ENCODE data around the gene UIMC1.

The UIMC1 gene

DNA sequence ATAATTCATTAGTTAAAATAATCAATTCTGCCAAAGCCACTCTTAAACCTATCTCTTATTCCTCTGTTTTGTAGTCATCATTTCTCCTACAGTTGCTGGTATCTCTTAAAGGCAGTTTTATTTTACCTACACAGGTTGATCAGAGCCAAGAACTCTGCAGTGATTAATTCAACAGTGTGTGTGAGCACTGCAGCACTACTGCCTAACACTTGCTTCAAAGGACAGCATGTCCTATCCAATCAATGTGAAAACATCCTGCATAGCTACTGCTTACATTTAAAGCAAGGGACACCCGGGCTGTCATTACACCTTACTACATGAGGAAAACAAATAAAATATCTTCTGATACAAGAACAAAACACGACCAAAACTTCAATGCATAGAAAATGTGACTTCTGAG is 62.3 kb downstream of the UIMC1 start:
- H3K9ac ChIP-seq, result no peak overlapping the region
- H3K27me3 ChIP-seq (ENCODE audit: insufficient read depth, low read depth), result no peaks in the 10 kb centered on the region
- H3K4me2 ChIP-seq, result no peak overlapping the region
- no peak overlapping the region for H2AFZ ChIP-seq (ENCODE audit: low read depth)
- no peaks in the 10 kb centered on the region for H3K4me1 ChIP-seq (ENCODE audit: low read depth, poor library complexity, severe bottlenecking)
- H4K20me1 ChIP-seq (ENCODE audit: insufficient read depth), result no peaks in the 10 kb centered on the region
- TF ChIP-seq, protein P1, sequence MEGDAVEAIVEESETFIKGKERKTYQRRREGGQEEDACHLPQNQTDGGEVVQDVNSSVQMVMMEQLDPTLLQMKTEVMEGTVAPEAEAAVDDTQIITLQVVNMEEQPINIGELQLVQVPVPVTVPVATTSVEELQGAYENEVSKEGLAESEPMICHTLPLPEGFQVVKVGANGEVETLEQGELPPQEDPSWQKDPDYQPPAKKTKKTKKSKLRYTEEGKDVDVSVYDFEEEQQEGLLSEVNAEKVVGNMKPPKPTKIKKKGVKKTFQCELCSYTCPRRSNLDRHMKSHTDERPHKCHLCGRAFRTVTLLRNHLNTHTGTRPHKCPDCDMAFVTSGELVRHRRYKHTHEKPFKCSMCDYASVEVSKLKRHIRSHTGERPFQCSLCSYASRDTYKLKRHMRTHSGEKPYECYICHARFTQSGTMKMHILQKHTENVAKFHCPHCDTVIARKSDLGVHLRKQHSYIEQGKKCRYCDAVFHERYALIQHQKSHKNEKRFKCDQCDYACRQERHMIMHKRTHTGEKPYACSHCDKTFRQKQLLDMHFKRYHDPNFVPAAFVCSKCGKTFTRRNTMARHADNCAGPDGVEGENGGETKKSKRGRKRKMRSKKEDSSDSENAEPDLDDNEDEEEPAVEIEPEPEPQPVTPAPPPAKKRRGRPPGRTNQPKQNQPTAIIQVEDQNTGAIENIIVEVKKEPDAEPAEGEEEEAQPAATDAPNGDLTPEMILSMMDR (conservative IDR thresholded peaks at IDR 0.05; ENCODE audit: low read depth, low read length), result no peak
- H3K4me3 ChIP-seq (IDR thresholded peaks at IDR 0.05; ENCODE audit: insufficient read depth, low read depth, low read length), result no peak overlapping the region
- H3K79me2 ChIP-seq (ENCODE audit: insufficient read depth, low read depth), result no peaks in the 10 kb centered on the region
- no peaks in the 10 kb centered on the region for H3K36me3 ChIP-seq (ENCODE audit: insufficient read depth)
- no peak overlapping the region for H3K27ac ChIP-seq

DNA sequence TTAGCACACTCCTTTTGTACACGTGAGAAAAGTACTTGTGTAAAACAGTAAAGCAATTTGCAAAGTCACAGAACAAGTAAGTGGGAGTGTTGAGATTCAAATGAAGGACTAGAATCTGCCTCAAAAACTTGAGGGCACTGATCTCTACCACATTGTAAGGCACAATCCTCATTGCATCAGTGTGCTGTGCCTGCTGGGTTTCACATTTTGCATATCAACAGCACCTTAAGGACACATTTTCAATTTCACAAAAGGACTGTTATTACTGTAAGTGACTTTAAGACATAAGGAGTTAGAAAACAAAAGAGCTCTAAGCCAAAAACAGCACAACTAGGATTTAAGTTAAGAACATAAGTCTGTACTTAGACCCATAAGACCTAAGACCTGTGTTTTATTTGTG is 62.8 kb downstream of the UIMC1 start:
- H2AFZ ChIP-seq (ENCODE audit: low read depth), result no peak overlapping the region
- H3K4me1 ChIP-seq (ENCODE audit: low read depth, poor library complexity, severe bottlenecking), result no peaks in the 10 kb centered on the region
- TF ChIP-seq, protein P1 (conservative IDR thresholded peaks at IDR 0.05; ENCODE audit: low read depth, low read length), result no peak
- H3K36me3 ChIP-seq (ENCODE audit: insufficient read depth), result no peaks in the 10 kb centered on the region
- H3K79me2 ChIP-seq (ENCODE audit: insufficient read depth, low read depth), result no peaks in the 10 kb centered on the region
- no peaks in the 10 kb centered on the region for H3K27me3 ChIP-seq (ENCODE audit: insufficient read depth, low read depth)
- H4K20me1 ChIP-seq (ENCODE audit: insufficient read depth), result no peaks in the 10 kb centered on the region
- H3K4me2 ChIP-seq, result no peak overlapping the region
- H3K4me3 ChIP-seq (IDR thresholded peaks at IDR 0.05; ENCODE audit: insufficient read depth, low read depth, low read length), result no peak overlapping the region
- no peak overlapping the region for H3K9ac ChIP-seq
- H3K27ac ChIP-seq, result no peak overlapping the region

DNA sequence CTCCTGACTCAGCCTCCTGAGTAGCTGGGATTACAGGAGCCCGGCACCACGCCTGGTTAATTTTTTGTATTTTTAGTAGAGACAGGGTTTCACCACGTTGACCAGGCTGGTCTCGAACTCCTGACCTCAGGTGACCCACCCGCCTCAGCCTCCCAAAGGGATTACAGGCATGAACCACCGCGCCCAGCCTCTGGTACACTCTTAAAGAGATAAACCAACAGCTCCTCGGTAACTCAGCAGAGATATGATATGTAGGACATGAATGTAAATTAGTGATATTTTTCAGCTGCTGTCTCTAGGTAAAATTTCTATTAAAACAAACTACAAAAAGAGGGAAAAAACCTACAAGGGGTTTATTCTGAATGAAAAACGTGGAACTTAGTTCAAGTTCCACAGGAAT is 64.6 kb downstream of the UIMC1 start:
- no peak overlapping the region for H3K4me2 ChIP-seq
- no peaks in the 10 kb centered on the region for H4K20me1 ChIP-seq (ENCODE audit: insufficient read depth)
- TF ChIP-seq, protein P1 (conservative IDR thresholded peaks at IDR 0.05; ENCODE audit: low read depth, low read length), result no peak
- H3K27me3 ChIP-seq (ENCODE audit: insufficient read depth, low read depth), result no peaks in the 10 kb centered on the region
- no peaks in the 10 kb centered on the region for H3K4me1 ChIP-seq (ENCODE audit: low read depth, poor library complexity, severe bottlenecking)
- no peaks in the 10 kb centered on the region for H3K79me2 ChIP-seq (ENCODE audit: insufficient read depth, low read depth)
- H2AFZ ChIP-seq (ENCODE audit: low read depth), result no peak overlapping the region
- no peak overlapping the region for H3K9ac ChIP-seq
- no peak overlapping the region for H3K4me3 ChIP-seq (IDR thresholded peaks at IDR 0.05; ENCODE audit: insufficient read depth, low read depth, low read length)
- no peaks in the 10 kb centered on the region for H3K36me3 ChIP-seq (ENCODE audit: insufficient read depth)
- no peak overlapping the region for H3K27ac ChIP-seq

DNA sequence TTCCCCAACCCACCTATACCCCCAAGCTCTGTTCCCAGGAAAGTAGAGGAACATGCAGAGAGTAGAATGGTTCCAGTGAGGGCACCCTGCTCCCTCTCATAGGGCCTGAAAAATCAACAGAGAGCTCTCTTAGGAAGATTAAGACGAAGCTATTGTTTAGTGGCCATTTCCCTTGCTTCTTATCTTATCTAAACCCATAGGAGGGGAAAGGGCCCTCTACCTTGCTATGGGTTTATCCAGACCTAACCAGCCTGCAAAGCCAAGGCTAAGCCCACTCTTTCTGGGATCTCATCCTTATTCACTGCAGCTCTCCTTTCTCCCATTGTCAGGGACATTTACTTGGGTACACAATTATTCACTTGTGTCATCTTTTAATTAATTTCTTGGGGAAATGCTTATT is 68.1 kb downstream of the UIMC1 start:
- H3K9ac ChIP-seq, result no peak overlapping the region
- no peaks in the 10 kb centered on the region for H3K4me1 ChIP-seq (ENCODE audit: low read depth, poor library complexity, severe bottlenecking)
- H3K36me3 ChIP-seq (ENCODE audit: insufficient read depth), result no peaks in the 10 kb centered on the region
- no peaks in the 10 kb centered on the region for H3K79me2 ChIP-seq (ENCODE audit: insufficient read depth, low read depth)
- no peak overlapping the region for H2AFZ ChIP-seq (ENCODE audit: low read depth)
- no peak overlapping the region for H3K4me2 ChIP-seq
- H3K4me3 ChIP-seq (IDR thresholded peaks at IDR 0.05; ENCODE audit: insufficient read depth, low read depth, low read length), result no peak overlapping the region
- H4K20me1 ChIP-seq (ENCODE audit: insufficient read depth), result no peaks in the 10 kb centered on the region
- TF ChIP-seq, protein P1 (conservative IDR thresholded peaks at IDR 0.05; ENCODE audit: low read depth, low read length), result no peak
- H3K27me3 ChIP-seq (ENCODE audit: insufficient read depth, low read depth), result no peaks in the 10 kb centered on the region
- no peak overlapping the region for H3K27ac ChIP-seq

DNA sequence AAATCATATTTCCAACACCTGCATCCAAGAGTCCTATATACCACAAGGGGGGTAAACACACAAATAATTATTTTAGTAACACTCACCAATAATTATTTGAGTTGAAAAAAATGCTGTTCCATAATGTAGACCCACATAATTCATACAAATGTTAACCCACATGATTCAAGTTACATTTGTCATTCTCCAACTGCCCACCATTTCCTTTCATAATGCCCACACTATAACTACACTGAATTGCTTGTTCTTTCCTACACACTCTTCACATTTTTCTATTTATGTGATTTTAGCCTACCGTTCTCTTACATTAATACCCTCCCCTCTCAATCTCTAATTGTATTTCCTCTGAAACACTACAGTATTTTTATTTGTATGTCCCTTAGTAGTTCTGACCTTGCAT is 71.6 kb downstream of the UIMC1 start:
- H2AFZ ChIP-seq (ENCODE audit: low read depth), result no peak overlapping the region
- no peaks in the 10 kb centered on the region for H3K36me3 ChIP-seq (ENCODE audit: insufficient read depth)
- TF ChIP-seq, protein P1 (conservative IDR thresholded peaks at IDR 0.05; ENCODE audit: low read depth, low read length), result no peak
- no peak overlapping the region for H3K4me2 ChIP-seq
- H3K4me1 ChIP-seq (ENCODE audit: low read depth, poor library complexity, severe bottlenecking), result no peaks in the 10 kb centered on the region
- H4K20me1 ChIP-seq (ENCODE audit: insufficient read depth), result no peaks in the 10 kb centered on the region
- H3K27me3 ChIP-seq (ENCODE audit: insufficient read depth, low read depth), result no peaks in the 10 kb centered on the region
- H3K9ac ChIP-seq, result no peak overlapping the region
- no peak overlapping the region for H3K4me3 ChIP-seq (IDR thresholded peaks at IDR 0.05; ENCODE audit: insufficient read depth, low read depth, low read length)
- H3K27ac ChIP-seq, result no peak overlapping the region
- H3K79me2 ChIP-seq (ENCODE audit: insufficient read depth, low read depth), result no peaks in the 10 kb centered on the region

All from KMS-11 (cell line).